COLO668 (cell line): Measurements from ENCODE around the gene ASB10.

ENCODE experiments used
- DNase-seq: peaks from one replicate; lab custom pipeline; 2025; ENCODE audit not compliant: unreplicated experiment; lab: John Stamatoyannopoulos, UW

ASB10 gene, protein sequence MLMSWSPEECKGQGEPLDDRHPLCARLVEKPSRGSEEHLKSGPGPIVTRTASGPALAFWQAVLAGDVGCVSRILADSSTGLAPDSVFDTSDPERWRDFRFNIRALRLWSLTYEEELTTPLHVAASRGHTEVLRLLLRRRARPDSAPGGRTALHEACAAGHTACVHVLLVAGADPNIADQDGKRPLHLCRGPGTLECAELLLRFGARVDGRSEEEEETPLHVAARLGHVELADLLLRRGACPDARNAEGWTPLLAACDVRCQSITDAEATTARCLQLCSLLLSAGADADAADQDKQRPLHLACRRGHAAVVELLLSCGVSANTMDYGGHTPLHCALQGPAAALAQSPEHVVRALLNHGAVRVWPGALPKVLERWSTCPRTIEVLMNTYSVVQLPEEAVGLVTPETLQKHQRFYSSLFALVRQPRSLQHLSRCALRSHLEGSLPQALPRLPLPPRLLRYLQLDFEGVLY

DNA sequence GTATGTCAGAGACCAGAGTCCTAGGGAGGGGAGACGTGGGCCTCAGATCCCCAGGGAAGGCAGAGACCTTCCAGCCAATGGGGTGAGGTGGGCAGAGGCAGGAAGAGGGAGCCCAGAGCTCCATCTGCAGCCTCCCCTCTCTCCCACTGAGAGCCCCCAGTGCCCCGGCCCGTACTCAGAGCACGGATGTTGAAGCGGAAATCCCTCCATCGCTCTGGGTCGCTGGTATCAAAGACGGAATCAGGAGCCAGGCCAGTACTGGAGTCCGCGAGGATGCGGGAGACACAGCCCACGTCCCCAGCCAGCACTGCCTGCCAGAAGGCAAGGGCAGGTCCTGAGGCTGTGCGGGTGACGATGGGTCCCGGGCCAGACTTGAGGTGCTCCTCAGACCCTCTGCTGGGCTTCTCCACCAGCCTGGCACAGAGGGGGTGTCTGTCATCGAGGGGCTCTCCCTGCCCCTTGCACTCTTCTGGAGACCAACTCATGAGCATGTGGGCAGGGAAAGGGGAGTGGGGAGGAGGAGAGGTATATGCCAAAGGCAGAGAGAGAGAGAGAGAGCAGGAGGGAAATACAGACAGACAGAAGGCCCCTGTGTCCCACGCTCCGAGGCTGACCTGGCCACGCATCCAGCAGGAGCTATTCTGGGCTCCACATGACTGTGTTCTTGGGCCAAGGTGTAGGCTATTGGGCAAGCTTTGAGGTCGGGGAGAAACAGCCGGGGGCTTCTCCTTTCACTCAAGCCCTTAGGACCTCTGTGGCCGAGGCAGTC is at the start of gene ASB10:
Gene ASB10, minus strand, starts transcription at position 611 of the 769 bp plus-strand sequence. Its CDS starts 120 bp downstream, at position 491.
- no peak for DNase-seq

DNA sequence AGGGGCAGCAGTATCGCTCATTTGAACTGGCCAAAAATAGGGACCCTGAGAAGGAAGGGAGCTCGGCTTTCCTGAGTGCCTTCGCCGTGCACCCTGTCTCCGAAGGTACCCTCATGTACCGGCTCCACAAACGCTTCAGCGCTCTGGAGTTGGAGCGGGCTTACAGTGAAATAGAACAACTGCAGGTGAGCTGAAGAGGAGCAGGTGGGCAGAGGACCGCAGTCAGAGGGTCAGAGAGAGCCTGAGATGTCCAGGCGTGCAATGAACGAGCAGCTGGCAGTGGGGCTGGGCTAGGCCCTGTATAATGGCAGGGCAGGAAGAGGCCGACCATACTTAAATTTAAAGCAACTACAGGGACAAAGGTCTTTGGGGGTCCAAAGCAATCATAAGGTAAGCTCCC is 49.4 kb upstream of the ASB10 start:
- DNase-seq: no peak

DNA sequence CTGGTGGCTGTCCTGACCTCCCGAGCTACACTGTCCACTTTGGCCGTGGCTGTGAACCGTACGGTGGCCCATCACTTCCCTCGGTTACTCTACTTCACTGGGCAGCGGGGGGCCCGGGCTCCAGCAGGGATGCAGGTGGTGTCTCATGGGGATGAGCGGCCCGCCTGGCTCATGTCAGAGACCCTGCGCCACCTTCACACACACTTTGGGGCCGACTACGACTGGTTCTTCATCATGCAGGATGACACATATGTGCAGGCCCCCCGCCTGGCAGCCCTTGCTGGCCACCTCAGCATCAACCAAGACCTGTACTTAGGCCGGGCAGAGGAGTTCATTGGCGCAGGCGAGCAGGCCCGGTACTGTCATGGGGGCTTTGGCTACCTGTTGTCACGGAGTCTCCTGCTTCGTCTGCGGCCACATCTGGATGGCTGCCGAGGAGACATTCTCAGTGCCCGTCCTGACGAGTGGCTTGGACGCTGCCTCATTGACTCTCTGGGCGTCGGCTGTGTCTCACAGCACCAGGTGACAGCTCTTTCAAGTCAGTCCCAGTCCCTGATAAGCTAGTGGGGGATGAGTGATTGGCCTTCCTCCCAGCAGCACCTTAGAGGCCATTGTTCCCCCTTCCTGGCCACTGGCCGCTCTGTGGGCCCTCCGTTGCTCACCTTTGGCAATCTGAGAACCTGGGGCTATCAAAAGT is 48.2 kb upstream of the ASB10 start:
- no peak for DNase-seq

DNA sequence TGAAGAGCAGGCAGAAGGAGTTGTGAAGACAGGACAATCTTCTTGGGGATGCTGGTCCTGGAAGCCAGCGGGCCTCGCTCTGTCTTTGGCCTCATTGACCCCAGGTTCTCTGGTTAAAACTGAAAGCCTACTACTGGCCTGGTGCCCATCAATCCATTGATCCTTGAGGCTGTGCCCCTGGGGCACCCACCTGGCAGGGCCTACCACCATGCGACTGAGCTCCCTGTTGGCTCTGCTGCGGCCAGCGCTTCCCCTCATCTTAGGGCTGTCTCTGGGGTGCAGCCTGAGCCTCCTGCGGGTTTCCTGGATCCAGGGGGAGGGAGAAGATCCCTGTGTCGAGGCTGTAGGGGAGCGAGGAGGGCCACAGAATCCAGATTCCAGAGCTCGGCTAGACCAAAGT is 46.8 kb upstream of the ASB10 start:
- DNase-seq: no peak

DNA sequence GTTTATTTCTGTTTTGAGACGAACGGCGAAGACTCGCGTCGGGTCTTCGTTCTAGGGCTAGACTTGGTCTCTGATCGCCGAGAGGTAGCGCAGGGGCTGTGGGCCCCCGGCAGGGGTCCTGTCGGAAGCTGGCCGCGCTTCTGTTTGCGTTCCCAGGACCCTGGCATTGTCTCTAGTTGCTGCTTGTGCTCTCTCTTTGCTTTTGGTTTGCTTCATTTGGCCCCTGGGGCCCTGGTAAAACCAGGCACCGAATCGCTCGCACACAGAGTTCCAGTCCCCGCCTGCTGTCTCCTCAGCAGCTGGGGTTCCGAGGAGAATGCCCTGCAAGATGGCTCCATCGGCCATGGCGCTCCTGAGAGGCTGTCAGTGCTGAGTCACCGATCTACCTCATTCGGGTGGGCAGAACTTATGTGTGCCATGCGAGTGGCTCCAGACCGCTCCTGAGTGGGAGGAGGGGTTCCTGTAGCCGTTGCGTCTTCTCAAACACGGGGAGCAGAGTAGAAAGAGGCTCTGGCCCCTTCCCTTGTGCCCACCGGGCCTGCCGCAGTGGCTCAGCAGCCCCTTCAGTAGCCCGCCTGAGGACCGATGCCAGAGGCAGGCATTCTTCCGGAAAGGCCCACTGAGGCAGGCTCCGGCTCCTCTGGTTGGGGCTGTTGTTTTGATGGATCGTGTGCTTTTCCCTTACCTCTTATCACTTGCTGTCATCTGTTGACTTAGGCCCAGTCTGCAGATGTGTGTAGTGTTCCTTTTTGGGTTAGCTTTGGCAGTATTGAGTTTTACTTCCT is 46.1 kb upstream of the ASB10 start:
- peak; percentile 53 for DNase-seq

DNA sequence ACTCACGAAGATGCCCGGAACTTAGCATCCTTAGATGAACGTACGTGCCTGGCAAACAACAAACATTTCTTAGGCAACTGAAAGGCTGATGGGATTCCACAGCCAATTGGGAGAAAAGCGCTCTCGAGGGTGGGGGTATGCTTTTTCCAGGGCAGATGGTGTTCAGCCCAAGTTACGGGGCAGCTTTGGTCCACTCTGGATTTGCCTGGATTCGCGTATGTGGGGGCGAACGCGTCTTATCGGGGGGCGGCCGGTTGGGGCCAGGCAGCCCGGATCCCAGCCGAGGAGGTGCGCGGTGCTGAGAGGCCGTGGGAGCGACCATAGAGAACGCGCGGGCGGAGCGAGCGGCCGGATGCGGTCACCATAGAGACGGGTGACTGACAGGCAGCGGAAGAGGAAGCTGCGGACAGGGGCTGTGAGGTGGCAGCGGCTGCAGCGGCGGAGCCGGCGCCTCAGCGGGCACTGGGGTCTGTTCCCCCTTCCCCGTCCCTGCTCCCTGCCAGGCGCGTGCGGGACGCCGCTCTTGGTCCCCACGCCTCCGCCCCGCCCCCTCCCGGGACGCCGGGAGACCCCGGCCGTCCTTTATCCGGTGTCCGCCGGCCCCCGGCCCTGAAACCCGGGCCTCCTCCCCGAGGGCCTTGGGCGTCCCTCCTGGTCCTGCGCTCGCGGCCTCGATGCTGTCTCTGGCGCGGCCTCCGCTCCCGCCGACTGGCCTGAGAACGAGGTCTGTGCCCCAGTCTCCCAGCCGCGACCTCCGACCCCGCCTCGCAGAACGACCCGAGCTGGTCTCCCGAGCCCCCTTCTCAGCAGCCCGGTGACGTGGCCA is 45.3 kb upstream of the ASB10 start, which contains the start of gene CHPF2:
Gene CHPF2, plus strand, starts transcription at position 393 of the 826 bp plus-strand sequence. CDS start 1,529 bp downstream, outside the sequence.
- DNase-seq: peak; percentile 90

- no peak for DNase-seq
These were observed 44.0 kb upstream of the ASB10 start for GRCh38 chr7:151231080-151231479.

DNA sequence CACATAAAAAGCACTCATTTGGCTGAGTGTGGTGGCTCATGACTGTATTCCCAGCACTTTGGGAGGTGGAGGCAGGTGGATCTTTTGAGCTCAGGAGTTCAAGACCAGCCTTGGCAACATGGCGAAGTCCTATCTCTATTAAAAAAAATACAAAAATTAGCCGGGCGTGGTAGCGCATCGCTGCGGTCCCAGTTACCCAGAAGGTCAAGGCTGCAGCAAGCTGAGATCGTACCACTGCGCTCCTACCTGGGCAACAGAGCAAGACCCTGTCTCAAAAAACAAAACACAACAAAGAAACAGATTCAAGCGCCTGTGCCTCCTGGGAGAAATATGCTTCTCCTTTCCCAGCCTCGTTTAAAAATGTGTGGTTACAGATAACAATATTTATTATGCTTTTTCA is 42.2 kb upstream of the ASB10 start:
- no peak for DNase-seq

GRCh38 chr7:151228024-151228866 is 41.2 kb upstream of the ASB10 start:
- no peak for DNase-seq

GRCh38 chr7:151226875-151227782 is 40.1 kb upstream of the ASB10 start, which contains the start of gene ABCF2:
ABCF2 (minus strand) TSS chr7:151227205; CDS start chr7:151226458, 747 bp downstream.
- peak; percentile 97 for DNase-seq

GRCh38 chr7:151226560-151226874 is 39.5 kb upstream of the ASB10 start:
- no peak for DNase-seq

DNA sequence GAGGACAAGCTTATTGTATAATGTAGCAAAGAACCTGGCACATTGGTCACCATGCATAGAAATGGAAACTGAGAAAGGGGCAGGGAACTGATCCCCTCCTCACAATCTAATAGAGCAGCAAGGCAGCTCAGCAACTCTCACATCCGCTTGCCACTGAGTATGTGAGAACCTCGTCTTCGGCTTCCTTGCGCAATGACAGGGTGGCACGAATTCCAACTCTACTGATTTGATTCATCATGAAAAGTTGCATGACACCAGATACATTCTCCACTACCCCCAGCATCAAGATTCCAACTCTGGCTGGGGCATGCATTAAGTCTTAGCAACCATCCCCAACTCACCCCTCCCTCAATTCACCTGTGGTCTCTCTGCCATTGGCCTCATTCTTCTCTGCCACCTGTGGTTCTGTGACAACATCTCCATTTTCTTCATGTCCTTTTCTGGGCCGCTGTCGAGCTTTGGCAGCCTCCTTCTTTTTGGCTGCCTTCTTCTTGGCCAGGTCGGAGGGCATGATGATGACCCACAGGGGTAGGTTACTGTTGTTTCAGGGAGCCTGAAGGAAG is 39.0 kb upstream of the ASB10 start:
- DNase-seq: no peak

- DNase-seq: no peak
These were observed 36.7 kb upstream of the ASB10 start for GRCh38 chr7:151223728-151224127.

- no peak for DNase-seq
These were observed 31.1 kb upstream of the ASB10 start for GRCh38 chr7:151218170-151218569.

DNA sequence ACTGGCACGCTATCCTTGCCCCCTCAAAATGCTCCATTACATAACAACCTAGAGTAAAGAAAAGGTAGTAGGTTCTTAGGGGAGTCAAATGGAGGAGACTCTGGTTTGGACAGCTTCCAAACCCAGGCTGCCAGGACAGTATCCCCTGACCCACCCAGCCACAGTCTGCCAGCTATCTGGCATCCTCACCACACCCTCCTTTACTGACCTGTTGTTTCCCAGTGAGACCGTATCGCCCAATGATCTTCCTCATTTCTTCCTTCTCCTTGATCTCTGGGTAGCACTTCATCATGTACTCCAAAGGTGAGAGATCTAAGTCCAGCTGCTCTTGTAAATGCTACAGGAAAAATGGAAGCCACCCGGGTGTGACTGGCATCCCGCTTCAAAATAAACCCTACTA is 28.3 kb upstream of the ASB10 start:
- no peak for DNase-seq

DNA sequence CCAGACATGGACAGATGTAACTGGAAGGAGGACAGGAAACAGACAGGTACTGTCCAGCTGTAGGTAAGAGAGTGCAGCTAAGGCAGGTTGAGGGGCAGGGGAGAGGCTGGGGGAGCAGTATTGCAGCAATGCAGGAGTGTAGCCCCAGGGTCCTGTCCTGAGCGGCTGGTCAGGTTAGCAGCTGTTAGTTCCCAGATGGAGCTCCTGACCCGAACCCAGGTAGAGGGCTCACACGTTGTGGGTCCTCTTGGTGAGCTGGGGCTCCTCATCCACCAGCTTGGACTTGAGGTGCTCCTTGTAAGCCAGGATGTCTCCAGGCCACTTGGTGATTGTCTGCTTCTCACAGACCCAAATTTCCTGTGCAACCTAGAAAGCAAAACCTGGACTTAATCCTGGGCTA is 26.8 kb upstream of the ASB10 start:
- DNase-seq: no peak

DNA sequence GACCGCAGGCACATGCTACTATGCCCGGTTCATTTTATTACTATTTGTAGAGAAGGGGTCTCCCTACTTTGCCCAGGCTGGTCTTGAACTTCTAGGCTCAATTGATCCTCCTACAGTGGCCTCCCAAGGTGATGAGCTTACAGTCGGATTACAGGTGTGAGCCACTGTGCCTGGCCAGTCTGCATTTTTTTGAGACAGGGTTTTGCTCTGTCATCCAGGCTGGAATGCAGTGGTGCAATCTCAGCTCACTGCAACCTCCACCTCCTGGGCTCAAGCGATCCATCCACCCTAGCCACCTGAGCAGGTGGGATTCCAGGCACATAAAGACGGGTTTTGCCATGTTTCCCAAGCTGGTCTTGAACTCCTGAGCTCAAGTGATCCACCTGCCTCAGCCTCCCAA is 25.6 kb upstream of the ASB10 start:
- DNase-seq: no peak
